ENCODE measurements around the gene EPSTI1. TPM values are rescaled to one million over a fixed set of nuclear protein-coding genes. Genes with fewer than 3 reads are reported as not detected.

The EPSTI1 gene
- total and polyA plus RNA-seq, 11 donors, result 1.3 to 36.1 (median 4.5) TPM

- H3K27ac ChIP-seq, result no peak overlapping the region
- DNase-seq (no peak), ATAC-seq (no peak)
- H3K27me3 ChIP-seq, result no peaks in the 10 kb centered on the region
- no peaks in the 10 kb centered on the region for H3K9me3 ChIP-seq
- intact Hi-C loops (cut with DNase I), result no loop called here
- TF ChIP-seq, protein P1, sequence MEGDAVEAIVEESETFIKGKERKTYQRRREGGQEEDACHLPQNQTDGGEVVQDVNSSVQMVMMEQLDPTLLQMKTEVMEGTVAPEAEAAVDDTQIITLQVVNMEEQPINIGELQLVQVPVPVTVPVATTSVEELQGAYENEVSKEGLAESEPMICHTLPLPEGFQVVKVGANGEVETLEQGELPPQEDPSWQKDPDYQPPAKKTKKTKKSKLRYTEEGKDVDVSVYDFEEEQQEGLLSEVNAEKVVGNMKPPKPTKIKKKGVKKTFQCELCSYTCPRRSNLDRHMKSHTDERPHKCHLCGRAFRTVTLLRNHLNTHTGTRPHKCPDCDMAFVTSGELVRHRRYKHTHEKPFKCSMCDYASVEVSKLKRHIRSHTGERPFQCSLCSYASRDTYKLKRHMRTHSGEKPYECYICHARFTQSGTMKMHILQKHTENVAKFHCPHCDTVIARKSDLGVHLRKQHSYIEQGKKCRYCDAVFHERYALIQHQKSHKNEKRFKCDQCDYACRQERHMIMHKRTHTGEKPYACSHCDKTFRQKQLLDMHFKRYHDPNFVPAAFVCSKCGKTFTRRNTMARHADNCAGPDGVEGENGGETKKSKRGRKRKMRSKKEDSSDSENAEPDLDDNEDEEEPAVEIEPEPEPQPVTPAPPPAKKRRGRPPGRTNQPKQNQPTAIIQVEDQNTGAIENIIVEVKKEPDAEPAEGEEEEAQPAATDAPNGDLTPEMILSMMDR (IDR thresholded peaks at IDR 0.05), result no peak
- no peak for TF ChIP-seq POLR2A (IDR thresholded peaks at IDR 0.05)
- WGBS, 4 donors, result 66 to 80% (median 75%) methylated on average over 4 of the region's 4 CpGs
- H3K4me3 ChIP-seq, result no peak overlapping the region
- peaks cover 0 to 9% (median 5%) of the 10 kb centered on the region in 12 donors for H3K4me1 ChIP-seq
- H3K36me3 ChIP-seq, result no peaks in the 10 kb centered on the region
These were observed 131.6 kb downstream of the EPSTI1 start for GRCh38 chr13:42860485-42860884.

DNA sequence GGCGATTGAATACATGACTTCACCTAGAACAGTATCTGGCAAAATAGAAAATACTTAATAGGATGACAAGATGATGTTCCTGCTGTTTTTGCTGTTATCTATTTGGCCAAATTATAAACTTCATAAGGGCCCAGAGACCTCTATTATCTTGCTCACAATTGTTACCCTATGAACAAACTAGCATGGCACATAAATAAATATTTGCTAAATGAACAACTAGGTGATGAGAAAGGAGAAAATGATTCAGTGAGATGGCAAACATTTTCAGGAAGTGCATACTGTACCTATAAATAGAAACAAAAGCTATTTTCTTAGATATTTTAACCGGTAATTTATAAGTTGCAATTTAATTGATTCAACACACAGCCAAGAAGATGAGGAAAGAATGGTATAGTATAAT is 132.3 kb downstream of the EPSTI1 start:
- Histone ChIP-seq H3K4me3 (no peak overlapping the region), H3K27me3 (no peaks in the 10 kb centered on the region), H3K27ac (no peak overlapping the region), H3K36me3 (no peaks in the 10 kb centered on the region), H3K9me3 (no peaks in the 10 kb centered on the region), H3K4me1 (peaks cover 0 to 2% (median 0%) of the 10 kb centered on the region in 12 donors)
- 43 to 54% (median 46%) methylated on average over 2 of the region's 2 CpGs for WGBS, 4 donors
- no peak for DNase-seq
- intact Hi-C loops (cut with DNase I), result no loop called here
- no peak for TF ChIP-seq POLR2A (IDR thresholded peaks at IDR 0.05)
- TF ChIP-seq, protein P1 (IDR thresholded peaks at IDR 0.05), result no peak
- no peak for ATAC-seq

- Histone ChIP-seq H3K4me1 (no peaks in the 10 kb centered on the region), H3K36me3 (no peaks in the 10 kb centered on the region), H3K27me3 (no peaks in the 10 kb centered on the region), H3K4me3 (no peak overlapping the region), H3K9me3 (no peaks in the 10 kb centered on the region), H3K27ac (no peak overlapping the region)
- no peak for DNase-seq
- intact Hi-C loops (cut with DNase I), result no loop called here
- TF ChIP-seq, protein P1 (IDR thresholded peaks at IDR 0.05), result no peak
- no peak for TF ChIP-seq POLR2A (IDR thresholded peaks at IDR 0.05)
- WGBS, 4 donors, result 74 to 81% (median 78%) methylated on average over 7 of the region's 7 CpGs
- ATAC-seq, result no peak
These were observed 136.6 kb downstream of the EPSTI1 start for GRCh38 chr13:42855410-42855809.

GRCh38 chr13:42852136-42852535 is 139.9 kb downstream of the EPSTI1 start:
- TF ChIP-seq, protein P1 (IDR thresholded peaks at IDR 0.05), result no peak
- TF ChIP-seq POLR2A (IDR thresholded peaks at IDR 0.05), result no peak
- no peak for ATAC-seq
- no peaks in the 10 kb centered on the region for H3K4me1 ChIP-seq
- no peaks in the 10 kb centered on the region for H3K9me3 ChIP-seq
- H3K27ac ChIP-seq, result no peak overlapping the region
- no peaks in the 10 kb centered on the region for H3K36me3 ChIP-seq
- no peak overlapping the region for H3K4me3 ChIP-seq
- no peaks in the 10 kb centered on the region for H3K27me3 ChIP-seq
- DNase-seq, result no peak
- intact Hi-C loops (cut with DNase I), result no loop called here
- WGBS, 4 donors, result 92 to 95% (median 93%) methylated on average over 3 of the region's 3 CpGs
